ENCODE data around the gene PDZRN4.
"Not testable (repeated sequence)": the region's sequence is repeated elsewhere in the genome, so short reads cannot be mapped to it uniquely, and the experiment has no call there.

The PDZRN4 gene

DNA sequence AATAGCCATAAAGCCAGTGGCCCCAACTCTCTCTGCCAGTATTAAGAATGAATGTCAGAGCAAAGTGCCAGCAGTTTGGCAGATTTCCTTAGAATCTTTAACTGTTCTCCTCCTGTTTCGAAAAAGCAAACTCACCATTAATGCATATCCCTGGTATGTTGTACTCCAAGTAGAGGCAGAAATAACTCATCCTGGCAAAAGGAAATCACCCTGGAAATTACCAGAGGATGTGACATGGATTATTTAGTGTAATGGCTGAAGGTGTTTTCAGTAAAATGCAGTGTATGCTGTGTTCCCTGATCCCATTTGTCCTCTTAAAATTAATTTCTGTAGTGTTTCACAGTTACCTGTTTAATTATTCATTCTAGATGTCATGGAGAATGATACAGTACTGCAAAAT is 105.3 kb downstream of the PDZRN4 start:
- TF ChIP-seq, protein P1, sequence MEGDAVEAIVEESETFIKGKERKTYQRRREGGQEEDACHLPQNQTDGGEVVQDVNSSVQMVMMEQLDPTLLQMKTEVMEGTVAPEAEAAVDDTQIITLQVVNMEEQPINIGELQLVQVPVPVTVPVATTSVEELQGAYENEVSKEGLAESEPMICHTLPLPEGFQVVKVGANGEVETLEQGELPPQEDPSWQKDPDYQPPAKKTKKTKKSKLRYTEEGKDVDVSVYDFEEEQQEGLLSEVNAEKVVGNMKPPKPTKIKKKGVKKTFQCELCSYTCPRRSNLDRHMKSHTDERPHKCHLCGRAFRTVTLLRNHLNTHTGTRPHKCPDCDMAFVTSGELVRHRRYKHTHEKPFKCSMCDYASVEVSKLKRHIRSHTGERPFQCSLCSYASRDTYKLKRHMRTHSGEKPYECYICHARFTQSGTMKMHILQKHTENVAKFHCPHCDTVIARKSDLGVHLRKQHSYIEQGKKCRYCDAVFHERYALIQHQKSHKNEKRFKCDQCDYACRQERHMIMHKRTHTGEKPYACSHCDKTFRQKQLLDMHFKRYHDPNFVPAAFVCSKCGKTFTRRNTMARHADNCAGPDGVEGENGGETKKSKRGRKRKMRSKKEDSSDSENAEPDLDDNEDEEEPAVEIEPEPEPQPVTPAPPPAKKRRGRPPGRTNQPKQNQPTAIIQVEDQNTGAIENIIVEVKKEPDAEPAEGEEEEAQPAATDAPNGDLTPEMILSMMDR (IDR thresholded peaks at IDR 0.05; ENCODE audit: low read depth, low read length, missing control alignments), result no peak
- no peak for DNase-seq (ENCODE audit: low read depth)
- no peak overlapping the region for H3K4me3 ChIP-seq (ENCODE audit: low read depth, low read length)

DNA sequence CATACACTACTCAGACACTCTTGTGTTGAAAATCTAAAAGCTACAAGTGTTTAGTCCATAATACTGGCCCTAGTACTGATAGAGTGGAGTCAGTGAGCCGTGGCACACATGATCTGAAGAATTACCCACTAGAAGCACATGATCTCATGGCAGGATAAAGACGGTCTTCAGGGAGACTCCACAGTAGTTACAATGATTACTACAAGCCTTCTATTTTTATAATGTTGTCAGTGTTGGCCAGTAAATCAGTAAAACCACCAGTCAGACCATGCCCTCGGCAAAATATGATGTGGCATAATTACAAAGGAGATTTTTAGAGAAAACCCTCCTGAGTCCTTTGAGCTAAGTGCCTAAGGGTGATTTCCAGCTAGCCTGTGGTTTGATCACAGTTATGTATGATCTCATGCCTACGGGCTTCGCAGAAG is 114.9 kb downstream of the PDZRN4 start:
- TF ChIP-seq, protein P1 (IDR thresholded peaks at IDR 0.05; ENCODE audit: low read depth, low read length, missing control alignments), result no peak
- H3K4me3 ChIP-seq (ENCODE audit: low read depth, low read length), result no peak overlapping the region
- no peak for DNase-seq (ENCODE audit: low read depth)

DNA sequence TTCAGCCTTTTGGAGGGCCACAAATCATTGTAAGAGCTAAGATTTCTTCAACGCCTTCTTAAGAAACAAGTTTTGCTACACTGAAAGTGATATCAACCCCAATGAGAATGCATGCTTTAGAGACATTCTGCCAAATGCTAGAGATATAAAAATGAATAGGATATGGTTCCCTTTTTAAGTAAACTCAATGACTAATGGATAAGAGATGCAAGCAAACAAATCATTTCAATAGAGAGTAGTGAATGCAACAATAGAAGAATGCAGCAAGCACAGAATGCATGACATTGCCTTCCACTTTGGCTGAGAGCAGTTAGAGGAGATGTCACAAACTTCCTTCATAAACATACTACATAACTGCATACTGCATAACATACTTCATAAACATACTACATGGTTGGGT is 116.4 kb downstream of the PDZRN4 start:
- H3K4me3 ChIP-seq (ENCODE audit: low read depth, low read length), result no peak overlapping the region
- no peak for DNase-seq (ENCODE audit: low read depth)
- TF ChIP-seq, protein P1 (IDR thresholded peaks at IDR 0.05; ENCODE audit: low read depth, low read length, missing control alignments), result no peak

DNA sequence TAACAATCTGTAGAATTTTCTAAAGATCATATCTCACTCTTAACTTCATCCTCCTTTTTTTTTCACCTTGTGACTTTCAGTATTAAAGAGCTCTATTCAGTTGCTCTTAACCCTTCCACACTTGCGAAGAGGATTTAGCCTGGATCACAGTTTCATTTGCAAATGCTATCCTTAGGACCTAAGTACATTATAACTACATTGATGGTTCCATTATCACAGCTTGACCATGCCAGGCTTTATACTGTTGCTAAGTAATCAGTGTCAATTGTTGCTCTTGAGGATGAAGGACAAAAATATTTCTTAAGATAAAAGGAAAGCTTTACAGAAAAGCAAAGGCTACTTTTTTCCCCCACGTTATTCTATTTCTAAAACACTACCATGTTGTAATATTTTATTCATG is 122.2 kb downstream of the PDZRN4 start:
- DNase-seq (ENCODE audit: low read depth), result no peak
- TF ChIP-seq, protein P1 (IDR thresholded peaks at IDR 0.05; ENCODE audit: low read depth, low read length, missing control alignments), result no peak
- H3K4me3 ChIP-seq (ENCODE audit: low read depth, low read length), result no peak overlapping the region

DNA sequence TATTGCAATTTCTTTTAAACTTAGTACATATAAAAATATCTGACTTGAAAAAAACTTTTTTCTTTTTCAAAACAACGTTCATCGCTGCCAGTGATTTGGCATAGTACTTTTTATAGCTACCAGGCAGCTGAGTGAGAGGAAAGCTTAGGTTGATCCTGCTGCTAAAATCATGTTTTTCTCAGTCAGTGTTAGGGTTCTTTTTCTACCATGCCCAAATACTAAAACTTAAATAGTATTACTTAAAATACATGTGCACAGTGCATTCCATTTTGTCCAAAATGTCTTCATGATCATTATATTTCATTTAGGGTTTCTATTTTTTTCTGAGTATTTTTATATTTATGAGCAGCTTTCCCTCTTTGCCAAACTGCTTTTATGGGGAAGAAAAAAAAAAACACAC is 123.8 kb downstream of the PDZRN4 start:
- TF ChIP-seq, protein P1 (IDR thresholded peaks at IDR 0.05; ENCODE audit: low read depth, low read length, missing control alignments), result no peak
- no peak for DNase-seq (ENCODE audit: low read depth)
- H3K4me3 ChIP-seq (ENCODE audit: low read depth, low read length), result no peak overlapping the region

DNA sequence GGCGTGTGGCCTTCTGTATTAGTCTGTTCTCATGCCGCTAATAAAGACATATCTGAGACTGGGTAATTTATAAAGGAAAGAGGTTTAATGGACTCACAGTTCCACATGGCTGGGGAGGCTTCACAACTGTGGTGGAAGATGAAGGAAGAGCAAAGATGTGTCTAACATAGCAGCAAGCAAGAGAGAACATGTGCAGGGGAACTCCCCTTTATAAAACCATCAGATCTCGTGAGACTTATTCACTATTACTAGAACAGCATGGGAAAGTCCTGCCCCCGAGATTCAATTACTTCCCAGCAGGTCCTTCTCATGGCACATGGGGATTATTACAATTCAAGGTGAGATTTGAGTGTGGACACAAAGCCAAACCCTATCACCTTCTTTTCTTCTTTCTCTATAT is 124.3 kb downstream of the PDZRN4 start:
- H3K4me3 ChIP-seq (ENCODE audit: low read depth, low read length); DNase-seq (ENCODE audit: low read depth): not testable (repeated sequence)

DNA sequence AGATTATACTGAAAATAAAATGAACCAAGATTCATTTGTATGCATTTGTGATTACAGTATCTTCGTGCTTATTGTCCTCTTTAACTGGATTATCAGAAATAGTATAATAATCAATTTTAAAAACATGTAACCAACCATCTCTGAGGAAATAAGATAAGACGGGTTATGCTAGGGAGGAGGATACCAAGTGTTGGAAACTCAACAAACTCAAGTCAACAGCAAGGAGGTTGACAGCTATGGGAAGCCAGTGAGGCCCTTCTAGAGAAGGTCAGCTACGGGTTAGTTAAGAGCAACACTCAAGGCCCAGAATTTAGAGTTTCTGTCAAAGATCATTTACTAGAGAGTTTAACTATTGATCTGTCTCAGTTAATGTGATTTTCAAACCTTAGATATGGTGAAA is 137.2 kb downstream of the PDZRN4 start:
- DNase-seq (ENCODE audit: low read depth), result no peak
- no peak overlapping the region for H3K4me3 ChIP-seq (ENCODE audit: low read depth, low read length)
- TF ChIP-seq, protein P1 (IDR thresholded peaks at IDR 0.05; ENCODE audit: low read depth, low read length, missing control alignments), result no peak

Data from GM12864 (cell line).